Measurements from ENCODE around the gene VIL1. TPM values are rescaled to one million over a fixed set of nuclear protein-coding genes. Genes with fewer than 3 reads are reported as not detected.

Gene VIL1
- total RNA-seq, 3 donors from 2014 or later: 0.11 to 0.24 (median 0.23) TPM

GRCh38 chr2:218431878-218432277, 13.0 kb downstream of the VIL1 start:
- no peaks in the 10 kb centered on the region for H3K9me3 Mint-ChIP-seq
- H3K36me3 Mint-ChIP-seq (ENCODE audit: insufficient read depth): no peaks in the 10 kb centered on the region
- no peaks in the 10 kb centered on the region for H3K4me1 Mint-ChIP-seq (ENCODE audit: low read depth)
- no peak for ATAC-seq
- H3K4me3 Mint-ChIP-seq: no peak overlapping the region
- DNase-seq: no peak
- H3K27me3 Mint-ChIP-seq (ENCODE audit: low read depth): no peaks in the 10 kb centered on the region

- Mint-ChIP-seq H3K4me3 (no peak overlapping the region), H3K27me3 (ENCODE audit: low read depth) (no peaks in the 10 kb centered on the region), H3K9me3 (no peaks in the 10 kb centered on the region), H3K36me3 (ENCODE audit: insufficient read depth) (no peaks in the 10 kb centered on the region), H3K4me1 (ENCODE audit: low read depth) (no peaks in the 10 kb centered on the region)
- ATAC-seq: no peak
- DNase-seq: no peak
Measured at GRCh38 chr2:218432676-218433365, 13.9 kb downstream of the VIL1 start.

DNA sequence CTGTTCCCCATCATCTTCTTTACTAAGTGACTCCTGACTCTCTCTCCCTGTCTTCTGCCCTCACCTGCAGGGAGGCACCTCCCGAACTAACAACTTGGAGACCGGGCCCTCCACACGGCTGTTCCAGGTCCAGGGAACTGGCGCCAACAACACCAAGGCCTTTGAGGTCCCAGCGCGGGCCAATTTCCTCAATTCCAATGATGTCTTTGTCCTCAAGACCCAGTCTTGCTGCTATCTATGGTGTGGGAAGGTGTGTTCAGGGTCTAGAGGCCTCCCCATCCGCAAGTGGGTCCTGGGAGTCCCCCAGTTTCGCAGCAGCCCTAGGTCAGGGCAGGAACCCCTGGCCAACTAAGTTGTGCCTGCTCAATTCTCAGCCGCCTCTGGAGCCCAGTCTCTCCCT, 15.5 kb downstream of the VIL1 start:
- H3K9me3 Mint-ChIP-seq: no peaks in the 10 kb centered on the region
- no peak overlapping the region for H3K4me3 Mint-ChIP-seq
- H3K4me1 Mint-ChIP-seq (ENCODE audit: low read depth): no peaks in the 10 kb centered on the region
- no peaks in the 10 kb centered on the region for H3K27me3 Mint-ChIP-seq (ENCODE audit: low read depth)
- ATAC-seq (no peak), DNase-seq (no peak)
- H3K36me3 Mint-ChIP-seq (ENCODE audit: insufficient read depth): no peaks in the 10 kb centered on the region

DNA sequence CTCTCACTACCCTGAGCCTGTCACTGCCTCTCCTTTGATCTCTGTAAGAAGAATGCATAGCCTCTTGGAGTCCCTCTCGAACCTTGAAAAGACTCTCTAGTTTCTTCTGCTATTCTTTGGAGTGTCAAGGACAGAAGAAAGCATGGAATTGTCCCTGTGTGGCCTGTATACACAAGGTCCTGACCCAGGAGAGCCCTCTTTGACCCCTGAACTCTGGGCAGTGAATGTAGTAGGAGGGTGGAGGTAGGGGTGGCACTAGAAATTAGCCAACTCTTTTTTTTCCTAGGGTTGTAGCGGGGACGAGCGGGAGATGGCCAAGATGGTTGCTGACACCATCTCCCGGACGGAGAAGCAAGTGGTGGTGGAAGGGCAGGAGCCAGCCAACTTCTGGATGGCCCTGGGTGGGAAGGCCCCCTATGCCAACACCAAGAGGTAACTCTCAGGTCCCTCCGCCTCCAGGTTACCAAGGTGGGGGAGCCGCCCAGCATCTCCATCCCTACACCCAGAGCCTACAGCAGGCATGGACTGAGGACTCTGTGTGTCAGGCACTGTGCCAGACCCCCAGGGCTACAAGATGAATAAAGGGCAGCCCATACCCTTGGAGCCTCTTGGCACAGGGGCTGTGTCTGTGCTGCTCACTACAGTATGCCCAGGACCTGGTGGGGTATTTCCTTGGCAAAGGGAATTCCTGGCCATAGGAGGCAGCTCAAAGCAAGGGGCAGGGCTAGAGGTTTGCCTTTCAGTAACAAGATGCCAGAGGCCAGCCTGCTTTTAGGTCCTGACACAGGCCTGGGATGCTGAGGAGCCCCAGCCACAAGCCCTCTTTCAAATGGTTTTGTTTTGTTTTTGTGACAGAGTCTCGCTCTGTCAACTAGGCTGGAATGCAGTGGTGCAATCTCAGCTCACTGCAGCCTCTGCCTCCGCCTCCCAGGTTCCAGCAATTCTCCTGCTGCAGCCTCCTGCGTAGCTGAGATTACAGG, 16.4 kb downstream of the VIL1 start:
- DNase-seq (no peak), ATAC-seq (no peak)
- H3K9me3 Mint-ChIP-seq: no peaks in the 10 kb centered on the region
- no peaks in the 10 kb centered on the region for H3K27me3 Mint-ChIP-seq (ENCODE audit: low read depth)
- H3K4me3 Mint-ChIP-seq: no peak overlapping the region
- H3K36me3 Mint-ChIP-seq (ENCODE audit: insufficient read depth): no peaks in the 10 kb centered on the region
- H3K4me1 Mint-ChIP-seq (ENCODE audit: low read depth): no peaks in the 10 kb centered on the region

DNA sequence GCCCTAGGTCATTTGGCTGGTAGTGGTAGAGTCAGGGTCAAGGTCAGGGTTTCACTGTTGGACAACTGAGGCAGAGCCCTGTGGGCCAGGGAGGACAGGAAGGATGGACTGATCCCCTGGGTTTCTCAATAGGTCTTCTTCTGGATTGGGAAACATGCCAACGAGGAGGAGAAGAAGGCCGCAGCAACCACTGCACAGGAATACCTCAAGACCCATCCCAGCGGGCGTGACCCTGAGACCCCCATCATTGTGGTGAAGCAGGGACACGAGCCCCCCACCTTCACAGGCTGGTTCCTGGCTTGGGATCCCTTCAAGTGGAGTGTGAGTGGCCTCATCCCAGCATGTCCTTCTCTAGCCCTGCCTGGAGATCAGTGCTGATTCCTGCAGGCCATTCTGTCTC, 18.1 kb downstream of the VIL1 start:
- DNase-seq (no peak), ATAC-seq (no peak)
- H3K36me3 Mint-ChIP-seq (ENCODE audit: insufficient read depth): no peaks in the 10 kb centered on the region
- no peaks in the 10 kb centered on the region for H3K27me3 Mint-ChIP-seq (ENCODE audit: low read depth)
- H3K4me1 Mint-ChIP-seq (ENCODE audit: low read depth): no peaks in the 10 kb centered on the region
- H3K4me3 Mint-ChIP-seq: no peak overlapping the region
- no peaks in the 10 kb centered on the region for H3K9me3 Mint-ChIP-seq

GRCh38 chr2:218437969-218438368, 19.0 kb downstream of the VIL1 start:
- no peak for ATAC-seq
- no peaks in the 10 kb centered on the region for H3K9me3 Mint-ChIP-seq
- H3K36me3 Mint-ChIP-seq (ENCODE audit: insufficient read depth): no peaks in the 10 kb centered on the region
- no peak for DNase-seq
- H3K4me3 Mint-ChIP-seq: no peak overlapping the region
- H3K27me3 Mint-ChIP-seq (ENCODE audit: low read depth): no peaks in the 10 kb centered on the region
- H3K4me1 Mint-ChIP-seq (ENCODE audit: low read depth): no peaks in the 10 kb centered on the region

DNA sequence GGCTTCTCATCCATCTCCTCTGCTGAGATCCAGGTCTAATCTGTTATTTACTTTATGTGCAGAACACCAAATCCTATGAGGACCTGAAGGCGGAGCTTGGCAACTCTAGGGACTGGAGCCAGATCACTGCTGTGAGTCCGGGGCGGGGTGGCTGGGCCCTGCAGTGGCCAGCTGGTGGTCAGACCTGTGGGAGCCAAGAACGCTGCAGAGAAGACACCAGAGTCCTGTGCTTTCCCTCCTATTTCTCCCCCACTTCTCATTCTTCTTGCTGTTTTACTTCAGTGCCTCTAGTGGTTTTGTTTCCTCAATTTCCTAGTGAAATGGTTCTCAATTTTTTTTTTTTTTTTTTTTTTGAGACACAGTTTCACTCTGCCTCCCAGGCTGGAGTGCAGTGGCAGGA, 19.7 kb downstream of the VIL1 start:
- H3K9me3 Mint-ChIP-seq: no peaks in the 10 kb centered on the region
- H3K36me3 Mint-ChIP-seq (ENCODE audit: insufficient read depth): no peaks in the 10 kb centered on the region
- no peak overlapping the region for H3K4me3 Mint-ChIP-seq
- H3K4me1 Mint-ChIP-seq (ENCODE audit: low read depth): no peaks in the 10 kb centered on the region
- H3K27me3 Mint-ChIP-seq (ENCODE audit: low read depth): no peaks in the 10 kb centered on the region
- DNase-seq (no peak), ATAC-seq (no peak)

DNA sequence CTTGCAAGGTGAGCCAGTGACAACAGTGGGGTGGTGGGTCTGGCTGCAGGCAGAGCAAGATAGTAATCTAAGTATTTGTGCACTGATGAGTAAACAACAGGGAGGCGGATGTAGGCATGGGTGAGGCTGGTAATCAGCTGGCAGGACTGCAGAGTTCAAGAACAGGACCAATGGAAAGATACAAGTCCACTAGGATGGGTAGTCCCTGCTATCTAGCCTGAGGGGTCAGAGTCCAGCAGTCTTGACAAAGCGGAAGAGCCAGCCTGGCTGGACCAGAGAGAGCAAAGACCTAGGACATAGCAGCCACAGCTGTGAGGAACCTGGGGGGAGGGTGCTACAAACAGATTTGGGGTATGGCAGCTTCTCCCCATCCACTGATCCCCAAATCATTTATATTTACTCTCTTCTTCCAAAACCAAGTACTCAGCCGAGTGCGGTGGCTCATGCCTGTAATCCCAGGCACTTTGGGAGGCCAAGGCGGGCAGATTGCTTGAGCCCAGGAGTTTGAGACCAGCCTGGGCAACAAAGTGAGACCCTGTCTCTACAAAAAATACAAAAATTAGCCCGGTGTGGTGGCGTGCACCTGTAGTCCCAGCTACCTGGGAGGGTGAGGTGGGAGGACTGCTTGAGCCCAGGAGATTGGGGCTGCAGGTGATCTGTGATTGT, 25.9 kb downstream of the VIL1 start:
- ATAC-seq: no peak
- Mint-ChIP-seq H3K4me1 (ENCODE audit: low read depth) (no peaks in the 10 kb centered on the region), H3K27me3 (ENCODE audit: low read depth) (no peaks in the 10 kb centered on the region), H3K4me3 (no peak overlapping the region), H3K9me3 (no peaks in the 10 kb centered on the region), H3K36me3 (ENCODE audit: insufficient read depth) (peaks cover 13% of the 10 kb centered on the region)
- no peak for DNase-seq

DNA sequence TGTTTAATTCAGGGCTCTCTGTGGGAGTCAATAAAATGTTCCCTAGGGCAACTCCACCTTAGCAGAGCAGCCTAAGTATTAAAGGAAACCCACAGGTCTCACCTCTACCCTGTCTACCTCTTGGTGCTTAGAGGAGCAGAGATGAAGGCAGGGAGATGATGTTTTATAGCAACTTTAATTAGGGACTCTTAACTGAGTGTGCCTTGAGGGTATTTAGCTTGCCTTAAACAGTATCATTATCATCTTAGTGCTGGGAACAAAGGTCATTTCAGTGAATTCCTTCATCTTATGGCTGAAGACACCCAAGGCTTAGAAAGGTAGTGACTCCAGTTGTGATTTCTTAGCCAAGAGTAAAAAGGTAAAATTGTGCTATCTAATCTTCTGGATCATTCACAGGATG, 26.7 kb downstream of the VIL1 start:
- Mint-ChIP-seq H3K4me1 (ENCODE audit: low read depth) (no peaks in the 10 kb centered on the region), H3K36me3 (ENCODE audit: insufficient read depth) (peaks cover 17% of the 10 kb centered on the region), H3K4me3 (no peak overlapping the region), H3K9me3 (no peaks in the 10 kb centered on the region), H3K27me3 (ENCODE audit: low read depth) (no peaks in the 10 kb centered on the region)
- ATAC-seq (no peak), DNase-seq (no peak)

DNA sequence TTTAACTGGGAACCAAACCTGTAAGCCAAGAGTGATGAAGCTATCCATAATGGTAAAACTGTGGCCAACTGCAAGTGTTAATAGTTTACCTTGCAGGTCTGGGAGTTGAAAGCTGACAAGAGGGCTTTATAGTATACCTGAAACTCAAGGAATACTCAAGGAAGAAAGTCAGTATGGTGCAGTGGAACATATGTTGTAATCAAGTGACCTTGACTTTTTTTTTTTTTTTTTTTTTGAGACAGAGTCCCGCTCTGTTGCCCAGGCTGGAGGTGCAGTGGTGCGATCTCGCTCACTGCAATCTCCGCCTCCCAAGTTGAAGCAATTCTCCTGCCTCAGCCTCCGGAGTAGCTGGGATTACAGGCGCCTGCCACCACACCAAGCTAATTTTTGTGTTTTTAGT, 27.6 kb downstream of the VIL1 start:
- H3K27me3 Mint-ChIP-seq (ENCODE audit: low read depth): no peaks in the 10 kb centered on the region
- H3K9me3 Mint-ChIP-seq: no peaks in the 10 kb centered on the region
- H3K36me3 Mint-ChIP-seq (ENCODE audit: insufficient read depth): peaks cover 17% of the 10 kb centered on the region
- no peak for DNase-seq
- ATAC-seq: no peak
- H3K4me1 Mint-ChIP-seq (ENCODE audit: low read depth): no peaks in the 10 kb centered on the region
- H3K4me3 Mint-ChIP-seq: no peak overlapping the region

- Mint-ChIP-seq H3K36me3 (ENCODE audit: insufficient read depth) (peaks cover 17% of the 10 kb centered on the region), H3K9me3 (no peaks in the 10 kb centered on the region), H3K4me1 (ENCODE audit: low read depth) (no peaks in the 10 kb centered on the region), H3K27me3 (ENCODE audit: low read depth) (no peaks in the 10 kb centered on the region), H3K4me3 (no peak overlapping the region)
- DNase-seq (no peak), ATAC-seq (no peak)
Measured at GRCh38 chr2:218447072-218447471, 28.1 kb downstream of the VIL1 start.

DNA sequence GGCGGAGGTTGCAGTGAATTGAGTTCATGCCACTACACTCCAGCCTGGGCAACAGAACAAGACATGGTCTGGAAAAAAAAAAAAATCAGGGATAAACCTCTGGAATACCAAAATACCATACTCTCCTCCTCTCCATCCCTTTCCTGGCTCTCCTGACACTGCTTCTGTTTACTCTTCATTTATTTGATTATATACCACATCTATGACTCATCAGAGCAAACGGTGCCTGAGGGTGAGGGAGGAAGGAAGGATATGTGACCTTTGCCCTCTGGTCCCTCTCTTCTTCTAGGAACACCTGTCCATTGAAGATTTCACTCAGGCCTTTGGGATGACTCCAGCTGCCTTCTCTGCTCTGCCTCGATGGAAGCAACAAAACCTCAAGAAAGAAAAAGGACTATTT, 30.0 kb downstream of the VIL1 start:
- H3K4me3 Mint-ChIP-seq: no peak overlapping the region

DNA sequence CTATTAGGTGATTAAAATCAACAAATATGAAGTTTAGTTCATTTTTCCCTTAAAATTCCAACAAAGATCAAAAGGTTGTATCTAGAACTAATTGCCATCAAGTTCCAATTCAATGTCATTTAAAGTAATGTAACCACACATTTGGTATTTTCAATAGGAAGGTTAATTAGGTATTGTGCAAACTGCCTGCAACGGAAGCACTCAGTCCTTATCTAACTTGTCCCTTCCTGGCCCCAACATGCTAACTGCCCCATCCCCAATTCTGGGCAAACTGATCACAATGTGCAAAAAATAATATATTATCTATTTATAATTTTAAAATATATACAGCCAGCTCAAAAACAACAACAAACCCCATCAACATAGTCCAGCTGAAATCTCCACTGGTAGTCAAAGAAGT, 33.2 kb downstream of the VIL1 start:
- no peak for DNase-seq
- H3K4me3 Mint-ChIP-seq: no peak overlapping the region
- no peak for ATAC-seq
- H3K27me3 Mint-ChIP-seq (ENCODE audit: low read depth): no peaks in the 10 kb centered on the region
- no peaks in the 10 kb centered on the region for H3K4me1 Mint-ChIP-seq (ENCODE audit: low read depth)
- H3K9me3 Mint-ChIP-seq: peaks cover 10% of the 10 kb centered on the region
- H3K36me3 Mint-ChIP-seq (ENCODE audit: insufficient read depth): peaks cover 47% of the 10 kb centered on the region

More for the DNA sequence above, 30.0 kb downstream of the VIL1 start:
- no peak for ATAC-seq
- Mint-ChIP-seq H3K36me3 (ENCODE audit: insufficient read depth) (peaks cover 26% of the 10 kb centered on the region), H3K9me3 (no peaks in the 10 kb centered on the region), H3K27me3 (ENCODE audit: low read depth) (no peaks in the 10 kb centered on the region), H3K4me1 (ENCODE audit: low read depth) (no peaks in the 10 kb centered on the region)
- DNase-seq: no peak

GRCh38 chr2:218456849-218457248, 37.9 kb downstream of the VIL1 start:
- ATAC-seq: no peak
- H3K4me1 Mint-ChIP-seq (ENCODE audit: low read depth): no peaks in the 10 kb centered on the region
- no peaks in the 10 kb centered on the region for H3K27me3 Mint-ChIP-seq (ENCODE audit: low read depth)
- peaks cover 10% of the 10 kb centered on the region for H3K9me3 Mint-ChIP-seq
- peaks cover 43% of the 10 kb centered on the region for H3K36me3 Mint-ChIP-seq (ENCODE audit: insufficient read depth)
- H3K4me3 Mint-ChIP-seq: no peak overlapping the region
- no peak for DNase-seq
